IMR-90 (cell line): ENCODE results near the gene ZSCAN18. TPM values are rescaled to one million over a fixed set of nuclear protein-coding genes. Genes with fewer than 3 reads are reported as not detected.

ENCODE experiments used
- ATAC-seq: fragments of 200-7000 bp; cut with Tn5 transposase; 2 replicates; pipeline ENCODE4 v1.9.1; 2020; ENCODE audit warnings: low read depth, mild to moderate bottlenecking, moderate library complexity
- BruUV-seq: library from RNA; stranded (reverse); fragments of 400-500 nt; replicated peaks from 2 replicates; lab custom pipeline; 2021; lab: Mats Ljungman, UMichigan
- CTCF ChIA-PET: fragments of 300-600 bp; formaldehyde crosslinking; extraction: SDS; loops from one replicate; lab custom pipeline; 2021; ENCODE audit warnings: antibody characterized with exemption; lab: Yijun Ruan, JAX
- POLR2A ChIA-PET: fragments of 300-600 bp; sonication (Branson Sonifier 250); formaldehyde crosslinking; loops from one replicate; lab custom pipeline; 2022; ENCODE audit warnings: antibody characterized with exemption; ENCODE audit not compliant: unreplicated experiment; lab: Charles Lee
- DNase-seq: peaks from one replicate; pipeline ENCODE4 v3.0.0; 2013
- H2AFZ ChIP-seq: replicated peaks from 2 replicates; pipeline ENCODE3; 2013; ENCODE audit warnings: low read length, mild to moderate bottlenecking; ENCODE audit not compliant: poor library complexity
- H2AK5ac ChIP-seq: 2 replicates; pipeline ENCODE4 v1.6.1; 2013; ENCODE audit warnings: low read depth, low read length, inconsistent platforms
- H2AK9ac ChIP-seq: replicated peaks from 2 replicates; pipeline ENCODE3; 2013; ENCODE audit warnings: mild to moderate bottlenecking, low read depth, low read length, moderate library complexity; ENCODE audit not compliant: poor library complexity
- H2BK120ac ChIP-seq: 2 replicates; pipeline ENCODE4 v1.6.1; 2013; ENCODE audit warnings: low read depth, low read length, inconsistent platforms
- H2BK15ac ChIP-seq: 3 replicates; pipeline ENCODE4 v1.6.1; 2013; ENCODE audit warnings: low read depth, low read length, inconsistent platforms
- H2BK20ac ChIP-seq: 2 replicates; pipeline ENCODE4 v1.6.1; 2013; ENCODE audit warnings: low read depth, mild to moderate bottlenecking, inconsistent platforms, low read length, moderate library complexity
- H2BK5ac ChIP-seq: 2 replicates; pipeline ENCODE4 v1.6.1; 2013; ENCODE audit warnings: mild to moderate bottlenecking, low read depth, low read length, inconsistent platforms; ENCODE audit not compliant: poor library complexity, severe bottlenecking
- H3K14ac ChIP-seq: replicated peaks from 2 replicates; pipeline ENCODE4 v1.6.1; 2013; ENCODE audit warnings: low read depth, low read length, inconsistent platforms
- H3K18ac ChIP-seq: 2 replicates; pipeline ENCODE4 v1.6.1; 2013; ENCODE audit warnings: low read depth, low read length, control low read depth
- H3K23ac ChIP-seq: 2 replicates; pipeline ENCODE4 v1.6.1; 2013; ENCODE audit warnings: low read depth, low read length, inconsistent platforms
- H3K27ac ChIP-seq: 2 replicates; pipeline ENCODE4 v1.5.1; 2013; ENCODE audit warnings: mild to moderate bottlenecking, control low read depth, low read length; ENCODE audit not compliant: insufficient read depth
- H3K27me3 ChIP-seq: 2 replicates; pipeline ENCODE4 v1.6.1; 2013; ENCODE audit warnings: low read length; ENCODE audit not compliant: control insufficient read depth, insufficient read depth
- H3K36me3 ChIP-seq: 2 replicates; pipeline ENCODE4 v1.6.1; 2013; ENCODE audit warnings: low read length, mixed read lengths; ENCODE audit not compliant: control insufficient read depth, insufficient read depth
- H3K4ac ChIP-seq: 2 replicates; pipeline ENCODE4 v1.6.1; 2013; ENCODE audit warnings: low read depth, low read length, inconsistent platforms
- H3K4me1 ChIP-seq: 2 replicates; pipeline ENCODE4 v1.6.1; 2013; ENCODE audit warnings: low read length, mixed read lengths; ENCODE audit not compliant: control insufficient read depth, insufficient read depth
- H3K4me2 ChIP-seq: 2 replicates; pipeline ENCODE4 v1.6.1; 2013; ENCODE audit warnings: low read depth, mild to moderate bottlenecking, control low read depth, low read length, moderate library complexity
- H3K4me3 ChIP-seq: 2 replicates; pipeline ENCODE4 v1.5.1; 2013; ENCODE audit warnings: low read depth, mild to moderate bottlenecking, control low read depth, low read length, moderate library complexity; ENCODE audit not compliant: insufficient read depth
- H3K56ac ChIP-seq: 2 replicates; pipeline ENCODE4 v1.6.1; 2013; ENCODE audit warnings: low read length, inconsistent platforms; ENCODE audit not compliant: insufficient read depth; ENCODE audit errors: extremely low read depth
- H3K79me1 ChIP-seq, 2 experiments: 2 replicates each; pipeline ENCODE4 v1.6.1; 2013; ENCODE audit warnings: low read length in 2 of 2, inconsistent platforms in 1 of 2, low read depth in 1 of 2
- H3K9ac ChIP-seq: 2 replicates; pipeline ENCODE4 v1.6.1; 2013; ENCODE audit warnings: low read depth, low read length, control low read depth
- H3K9me1 ChIP-seq: 2 replicates; pipeline ENCODE4 v1.6.1; 2013; ENCODE audit warnings: low read length, inconsistent platforms; ENCODE audit not compliant: insufficient read depth
- H3K9me3 ChIP-seq: 2 replicates; pipeline ENCODE4 v1.6.1; 2013; ENCODE audit warnings: low read length; ENCODE audit not compliant: control insufficient read depth, insufficient read depth
- H4K20me1 ChIP-seq: 2 replicates; pipeline ENCODE4 v1.6.1; 2013; ENCODE audit warnings: low read length, inconsistent platforms; ENCODE audit not compliant: insufficient read depth
- H4K5ac ChIP-seq: 2 replicates; pipeline ENCODE4 v1.6.1; 2013; ENCODE audit warnings: mild to moderate bottlenecking, low read depth, low read length, control low read depth
- H4K8ac ChIP-seq, 2 experiments: 2 replicates each; pipeline ENCODE4 v1.6.1; 2013; ENCODE audit warnings: low read depth in 2 of 2, low read length in 2 of 2, control low read depth in 1 of 2, inconsistent platforms in 1 of 2
- H4K91ac ChIP-seq: 2 replicates; pipeline ENCODE4 v1.6.1; 2013; ENCODE audit warnings: low read depth, low read length, inconsistent platforms; ENCODE audit not compliant: insufficient read depth
- BHLHE40 ChIP-seq: fragments of 150-350 bp; IDR thresholded peaks from 2 replicates; pipeline ENCODE4 v1.6.1; 2016; ENCODE audit warnings: mild to moderate bottlenecking, low read depth, low read length
- CEBPB ChIP-seq: IDR thresholded peaks from 2 replicates; pipeline ENCODE4 v1.6.1; 2012; ENCODE audit warnings: low read depth, low read length, improper control_type of control experiment
- MAFK ChIP-seq: IDR thresholded peaks from 2 replicates; pipeline ENCODE4 v1.6.1; 2012; ENCODE audit warnings: low read depth, low read length, improper control_type of control experiment
- MAZ ChIP-seq: IDR thresholded peaks from 2 replicates; pipeline ENCODE4 v1.6.1; 2012; ENCODE audit warnings: low read depth, mild to moderate bottlenecking, low read length, improper control_type of control experiment, moderate library complexity, borderline replicate concordance
- RFX5 ChIP-seq: IDR thresholded peaks from 2 replicates; pipeline ENCODE4 v1.8.0; 2012; ENCODE audit warnings: low read depth, mild to moderate bottlenecking, low read length, moderate library complexity
- WGBS, 2 experiments: methylation state at CpG; one replicate each; pipeline versions ENCODE4 v1.1.5 to v1.1.7; 2013; ENCODE audit warnings: missing lambda C conversion rate in 2 of 2; ENCODE audit not compliant: insufficient read length in 1 of 2; ENCODE audit errors: extremely low coverage in 2 of 2; 5-methylcytosine and 5-hydroxymethylcytosine counted together
- dilution Hi-C: fragments of 300-500 bp; cut with HindIII; formaldehyde crosslinking; loops from one replicate; pipeline ENCODE4 v1.14.3; 2018; ENCODE audit warnings: low sequenced_read_pairs; ENCODE audit not compliant: unreplicated experiment
- in situ Hi-C: fragments of 300-500 bp; cut with MboI; formaldehyde crosslinking; loops from 3 replicates; pipeline ENCODE4 v1.14.3; 2019; ENCODE audit warnings: low sequenced_read_pairs, inconsistent platforms, mixed read lengths
- intact Hi-C: fragments of 100-400 bp; cut with micrococcal nuclease; formaldehyde crosslinking; loops from 2 replicates; pipeline ENCODE4 v1.10.0; 2022
- polyA plus RNA-seq, 3 experiments: library from polyadenylated mRNA; depleted of rRNA; stranded (reverse); fragments of >200 nt; gene quantifications; 2 replicates each; pipeline ENCODE4 v1.2.3, GENCODE V29; 2012; ENCODE audit warnings: low replicate concordance in 1 of 3
- total RNA-seq: library from RNA; depleted of rRNA; stranded (reverse); fragments of >200 nt; gene quantifications from 2 replicates; pipeline ENCODE4 v1.2.3, GENCODE V29; 2012
- TF ChIP-seq, protein P1 (sequence below): conservative IDR thresholded peaks from 2 replicates; pipeline ENCODE4 v1.5.1; 2012; ENCODE audit warnings: mild to moderate bottlenecking, low read depth, low read length, improper control_type of control experiment
- TF ChIP-seq, protein P2 (sequence below): fragments of 150-350 bp; IDR thresholded peaks from 2 replicates; pipeline ENCODE4 v1.6.1; 2017; ENCODE audit warnings: mild to moderate bottlenecking, antibody characterized with exemption, low read length, low read depth

Gene ZSCAN18
- total and polyA plus RNA-seq, 2 of the 4 experiments (the other 2 are of a cell fraction): 3.0 to 8.2 TPM

GRCh38 chr19:58107778-58108545 is 9.9 kb upstream of the ZSCAN18 start:
- no peak overlapping the region for H2BK20ac ChIP-seq
- H3K23ac ChIP-seq: no peak overlapping the region
- H3K4ac ChIP-seq: no peak overlapping the region
- no peaks in the 10 kb centered on the region for H3K79me1 ChIP-seq
- no peaks in the 10 kb centered on the region for H3K36me3 ChIP-seq
- dilution Hi-C loops (no loop called here), intact Hi-C loops (no loop called here), in situ Hi-C loops (no loop called here)
- H3K9ac ChIP-seq: no peak overlapping the region
- H4K8ac ChIP-seq: no peak overlapping the region
- no peak overlapping the region for H2BK5ac ChIP-seq
- no peak overlapping the region for H2AK5ac ChIP-seq
- H2BK120ac ChIP-seq: no peak overlapping the region
- no peak overlapping the region for H3K4me3 ChIP-seq
- TF ChIP-seq MAZ (no peak), MAFK (no peak), RFX5 (no peak), CEBPB (no peak), BHLHE40 (no peak)
- TF ChIP-seq, protein P1, sequence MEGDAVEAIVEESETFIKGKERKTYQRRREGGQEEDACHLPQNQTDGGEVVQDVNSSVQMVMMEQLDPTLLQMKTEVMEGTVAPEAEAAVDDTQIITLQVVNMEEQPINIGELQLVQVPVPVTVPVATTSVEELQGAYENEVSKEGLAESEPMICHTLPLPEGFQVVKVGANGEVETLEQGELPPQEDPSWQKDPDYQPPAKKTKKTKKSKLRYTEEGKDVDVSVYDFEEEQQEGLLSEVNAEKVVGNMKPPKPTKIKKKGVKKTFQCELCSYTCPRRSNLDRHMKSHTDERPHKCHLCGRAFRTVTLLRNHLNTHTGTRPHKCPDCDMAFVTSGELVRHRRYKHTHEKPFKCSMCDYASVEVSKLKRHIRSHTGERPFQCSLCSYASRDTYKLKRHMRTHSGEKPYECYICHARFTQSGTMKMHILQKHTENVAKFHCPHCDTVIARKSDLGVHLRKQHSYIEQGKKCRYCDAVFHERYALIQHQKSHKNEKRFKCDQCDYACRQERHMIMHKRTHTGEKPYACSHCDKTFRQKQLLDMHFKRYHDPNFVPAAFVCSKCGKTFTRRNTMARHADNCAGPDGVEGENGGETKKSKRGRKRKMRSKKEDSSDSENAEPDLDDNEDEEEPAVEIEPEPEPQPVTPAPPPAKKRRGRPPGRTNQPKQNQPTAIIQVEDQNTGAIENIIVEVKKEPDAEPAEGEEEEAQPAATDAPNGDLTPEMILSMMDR: no peak
- TF ChIP-seq, protein P2, sequence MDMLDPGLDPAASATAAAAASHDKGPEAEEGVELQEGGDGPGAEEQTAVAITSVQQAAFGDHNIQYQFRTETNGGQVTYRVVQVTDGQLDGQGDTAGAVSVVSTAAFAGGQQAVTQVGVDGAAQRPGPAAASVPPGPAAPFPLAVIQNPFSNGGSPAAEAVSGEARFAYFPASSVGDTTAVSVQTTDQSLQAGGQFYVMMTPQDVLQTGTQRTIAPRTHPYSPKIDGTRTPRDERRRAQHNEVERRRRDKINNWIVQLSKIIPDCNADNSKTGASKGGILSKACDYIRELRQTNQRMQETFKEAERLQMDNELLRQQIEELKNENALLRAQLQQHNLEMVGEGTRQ: no peak
- ChIA-PET POLR2A (no interaction called here), CTCF (no interaction called here)
- no peak overlapping the region for H4K91ac ChIP-seq
- no peak overlapping the region for H3K14ac ChIP-seq
- ATAC-seq (no peak), DNase-seq (no peak)
- no peak overlapping the region for H3K18ac ChIP-seq
- H2AK9ac ChIP-seq: no peak overlapping the region
- no TSS peak for BruUV-seq
- no peaks in the 10 kb centered on the region for H3K9me1 ChIP-seq
- H4K5ac ChIP-seq: no peak overlapping the region
- H3K4me2 ChIP-seq: no peak overlapping the region
- no peak overlapping the region for H2AFZ ChIP-seq
- no peak overlapping the region for H3K27ac ChIP-seq
- H3K27me3 ChIP-seq: no peaks in the 10 kb centered on the region
- no peak overlapping the region for H2BK15ac ChIP-seq
- WGBS, 2 experiments: no CpG with 5 or more reads among the region's 7 CpGs
- no peaks in the 10 kb centered on the region for H4K20me1 ChIP-seq
- no peaks in the 10 kb centered on the region for H3K4me1 ChIP-seq
- peaks cover 63% of the 10 kb centered on the region for H3K9me3 ChIP-seq
- H3K56ac ChIP-seq: no peak overlapping the region
